T-cell (primary cell): Measurements from ENCODE around the gene METRN. TPM values are rescaled to one million over a fixed set of nuclear protein-coding genes. Genes with fewer than 3 reads are reported as not detected.

Source experiments
- ATAC-seq, 4 experiments: fragments of 200-7000 bp in 3 of 4; fragments of 150-1000 bp in 1 of 4; cut with Tn5 transposase; replicated peaks in 1 of 4; 1 replicate in 3 of 4; 2 replicates in 1 of 4; pipeline ENCODE4 v1.10.0; 2021; ENCODE audit warnings: moderate library complexity in 3 of 4, mild to moderate bottlenecking in 2 of 4, moderate number of reproducible peaks in 1 of 4
- CTCF ChIA-PET, 2 donors: fragments of 300-600 bp; sonication (Branson Sonifier 250); formaldehyde crosslinking; loops; one replicate each; lab custom pipeline; 2022; ENCODE audit warnings: antibody characterized with exemption in 2 of 2; lab: Charles Lee
- POLR2A ChIA-PET, 2 donors: fragments of 300-600 bp; sonication (Branson Sonifier 250); formaldehyde crosslinking; loops; one replicate each; lab custom pipeline; 2022; ENCODE audit warnings: antibody characterized with exemption in 2 of 2; lab: Charles Lee
- DNase-seq, 35 experiments: peaks; one replicate each; pipeline versions ENCODE4 v3.0.0 to v3.0.0-alpha.2; 2013 to 2023
- H3K27ac ChIP-seq: one replicate; pipeline ENCODE4 v1.5.1; 2013; ENCODE audit warnings: low read length
- H3K27me3 ChIP-seq, 2 experiments: replicated peaks in 1 of 2; 1 replicate in 1 of 2; 2 replicates in 1 of 2; pipeline versions ENCODE4 v1.6.1 to v1.7.0; 2013; ENCODE audit warnings: low read length in 1 of 2, mixed read lengths in 1 of 2; ENCODE audit not compliant: control insufficient read depth in 2 of 2, insufficient read depth in 2 of 2; ENCODE audit errors: extremely low read depth in 1 of 2
- H3K36me3 ChIP-seq, 2 donors: 1 replicate in 1 of 2; 2 replicates in 1 of 2; pipeline versions ENCODE4 v1.6.1 to v1.7.0; 2013; ENCODE audit warnings: low read length in 1 of 2; ENCODE audit not compliant: control insufficient read depth in 2 of 2, insufficient read depth in 1 of 2; ENCODE audit errors: extremely low read depth in 1 of 2
- H3K4me1 ChIP-seq, 2 experiments: 1 replicate in 1 of 2; 2 replicates in 1 of 2; pipeline versions ENCODE4 v1.6.1 to v1.7.0; 2013; ENCODE audit warnings: low read length in 2 of 2, mixed read lengths in 1 of 2; ENCODE audit not compliant: insufficient read depth in 2 of 2, control insufficient read depth in 1 of 2; ENCODE audit errors: extremely low read depth in 1 of 2
- H3K4me3 ChIP-seq, 2 donors: 1 replicate in 1 of 2; 2 replicates in 1 of 2; pipeline versions ENCODE4 v1.5.1 to v1.7.0; 2013; ENCODE audit warnings: mild to moderate bottlenecking in 2 of 2, low read length in 1 of 2, moderate library complexity in 1 of 2; ENCODE audit not compliant: control insufficient read depth in 1 of 2; ENCODE audit errors: extremely low read depth in 1 of 2
- H3K9me3 ChIP-seq: 2 replicates; pipeline ENCODE4 v1.7.0; 2013
- H3K27ac Mint-ChIP-seq, 2 donors: one replicate each; pipeline ENCODE4 v1.8.0; 2020 to 2021; ENCODE audit warnings: mild to moderate bottlenecking in 2 of 2, mixed read lengths in 2 of 2
- H3K27me3 Mint-ChIP-seq, 2 donors: one replicate each; pipeline ENCODE4 v1.8.0; 2021 to 2022; ENCODE audit warnings: mixed read lengths in 2 of 2
- H3K36me3 Mint-ChIP-seq: one replicate; pipeline ENCODE4 v1.8.0; 2021; ENCODE audit warnings: mixed read lengths
- H3K4me1 Mint-ChIP-seq, 3 donors: one replicate each; pipeline ENCODE4 v1.8.0; 2020 to 2022; ENCODE audit warnings: mixed read lengths in 3 of 3, mild to moderate bottlenecking in 1 of 3
- H3K4me3 Mint-ChIP-seq, 3 donors: one replicate each; pipeline ENCODE4 v1.8.0; 2020 to 2022; ENCODE audit warnings: mild to moderate bottlenecking in 3 of 3, mixed read lengths in 3 of 3, moderate library complexity in 3 of 3
- H3K9me3 Mint-ChIP-seq, 3 donors: one replicate each; pipeline ENCODE4 v1.8.0; 2020 to 2022; ENCODE audit warnings: mixed read lengths in 3 of 3
- WGBS: methylation state at CpG from one replicate; pipeline ENCODE4 v1.1.5; 2013; ENCODE audit warnings: missing lambda C conversion rate; ENCODE audit not compliant: insufficient coverage; 5-methylcytosine and 5-hydroxymethylcytosine counted together
- total RNA-seq, 35 experiments: library from RNA in 6 of 35; stranded (reverse) in 6 of 35; fragments of 120-200 nt in 1 of 35; gene quantifications; one replicate each; pipeline versions ENCODE4 v1.2.1 to v1.2.4 and lab custom pipeline; 2013 to 2026

METRN gene
- total RNA-seq, 5 donors from 2014 or later (not counting 1 experiment from before 2014, with no cell fraction given) = 4.2 to 18.2 (median 12.0) TPM

DNA sequence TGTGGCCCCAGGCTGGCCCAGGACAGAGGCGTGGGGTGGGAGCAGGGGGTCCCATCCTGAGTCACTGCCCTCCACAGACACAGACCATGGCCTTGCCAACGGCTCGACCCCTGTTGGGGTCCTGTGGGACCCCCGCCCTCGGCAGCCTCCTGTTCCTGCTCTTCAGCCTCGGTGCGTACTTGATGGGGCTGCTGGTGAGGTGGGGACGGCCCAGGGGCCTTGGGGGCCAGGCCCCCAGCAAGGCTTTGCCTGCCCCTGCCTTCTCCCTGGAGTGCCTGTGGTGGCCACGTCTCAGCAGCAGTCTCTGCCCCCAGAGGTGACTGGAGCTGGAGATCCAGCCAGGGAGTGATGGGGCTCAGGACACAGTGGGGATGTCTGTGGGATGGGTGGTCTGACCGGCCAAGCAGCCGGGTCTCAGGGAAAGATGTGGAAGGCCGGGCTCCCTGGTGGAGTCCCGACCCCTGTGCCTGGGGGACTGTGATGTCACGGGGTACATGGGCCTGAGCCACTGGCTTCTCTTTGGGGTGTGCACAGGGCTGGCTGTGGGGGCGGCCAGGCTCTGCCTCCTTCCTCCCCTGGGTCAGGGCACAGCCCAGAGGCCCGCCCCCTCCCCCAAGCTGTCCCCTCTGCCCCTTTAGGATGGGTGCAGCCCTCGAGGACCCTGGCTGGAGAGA is 47.8 kb downstream of the METRN start:
- ChIA-PET POLR2A (no interaction called here), CTCF (no interaction called here)
- DNase-seq (no peak), ATAC-seq (no peak)
- Mint-ChIP-seq H3K4me1 (peaks cover 0 to 3% (median 0%) of the 10 kb centered on the region in 3 donors), H3K36me3 (no peaks in the 10 kb centered on the region), H3K4me3 (no peak overlapping the region), H3K27ac (no peak overlapping the region), H3K9me3 (no peaks in the 10 kb centered on the region), H3K27me3 (peaks cover 2% of the 10 kb centered on the region in 2 donors)
- Histone ChIP-seq H3K9me3 (no peaks in the 10 kb centered on the region), H3K36me3 (no peaks in the 10 kb centered on the region), H3K4me3 (no peak overlapping the region), H3K27ac (no peak overlapping the region), H3K4me1 (no peaks in the 10 kb centered on the region), H3K27me3 (peaks cover 0 to 35% of the 10 kb centered on the region in 2 experiments)
- WGBS = 85% methylated on average over 14 of the region's 17 CpGs

DNA sequence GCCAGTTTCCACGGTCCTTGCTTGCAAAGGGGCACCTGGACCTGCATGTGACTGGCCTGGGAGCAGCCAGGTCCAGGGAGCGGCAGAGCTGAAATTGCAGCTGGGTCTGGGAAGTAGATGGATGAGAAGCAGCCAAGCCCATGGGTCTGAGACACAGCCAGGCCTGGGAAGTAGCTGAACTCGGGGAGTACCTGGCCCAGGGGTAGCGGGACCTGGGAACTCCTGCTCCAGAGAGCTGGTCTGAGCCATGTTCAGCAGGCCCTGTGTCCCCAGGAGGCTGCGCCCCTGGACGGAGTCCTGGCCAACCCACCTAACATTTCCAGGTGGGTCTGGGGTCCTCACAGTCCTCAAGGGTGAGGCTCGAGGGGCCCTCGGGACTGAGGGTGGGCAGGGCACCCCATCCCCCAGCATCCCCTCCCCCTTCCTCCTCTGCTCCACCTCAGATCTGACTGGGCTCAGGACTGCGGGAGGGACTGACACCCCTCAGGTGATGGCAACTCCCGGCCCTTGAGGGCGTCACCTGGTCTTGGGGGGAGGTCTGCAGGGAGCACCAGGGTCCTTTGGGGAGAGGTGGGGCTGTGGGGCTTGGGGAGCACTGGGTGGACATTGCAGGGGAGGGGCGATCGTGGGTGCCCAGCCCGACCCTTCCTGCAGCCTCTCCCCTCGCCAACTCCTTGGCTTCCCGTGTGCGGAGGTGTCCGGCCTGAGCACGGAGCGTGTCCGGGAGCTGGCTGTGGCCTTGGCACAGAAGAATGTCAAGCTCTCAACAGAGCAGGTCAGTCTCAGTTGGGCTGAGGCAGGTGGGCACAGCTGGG is 48.7 kb downstream of the METRN start:
- ChIA-PET POLR2A (no interaction called here), CTCF (no interaction called here)
- Histone ChIP-seq H3K27ac (no peak overlapping the region), H3K4me1 (no peaks in the 10 kb centered on the region), H3K36me3 (no peaks in the 10 kb centered on the region), H3K27me3 (peaks cover 0 to 41% of the 10 kb centered on the region in 2 experiments), H3K4me3 (no peak overlapping the region), H3K9me3 (no peaks in the 10 kb centered on the region)
- no peaks in the 10 kb centered on the region for H3K9me3 Mint-ChIP-seq
- H3K4me1 Mint-ChIP-seq = no peaks in the 10 kb centered on the region
- WGBS = 89% methylated on average over 17 of the region's 21 CpGs
- H3K27ac Mint-ChIP-seq = no peak overlapping the region
- H3K36me3 Mint-ChIP-seq = no peaks in the 10 kb centered on the region
- ATAC-seq = no peak
- DNase-seq = no peak
- no peak overlapping the region for H3K4me3 Mint-ChIP-seq
- peaks cover 0 to 2% of the 10 kb centered on the region in 2 donors for H3K27me3 Mint-ChIP-seq

- Mint-ChIP-seq H3K27me3 (peaks cover 0 to 2% of the 10 kb centered on the region in 2 donors), H3K4me1 (no peaks in the 10 kb centered on the region), H3K27ac (no peak overlapping the region), H3K4me3 (no peak overlapping the region), H3K36me3 (no peaks in the 10 kb centered on the region), H3K9me3 (no peaks in the 10 kb centered on the region)
- ATAC-seq (no peak), DNase-seq (no peak)
- Histone ChIP-seq H3K4me3 (no peak overlapping the region), H3K9me3 (no peaks in the 10 kb centered on the region), H3K27ac (no peak overlapping the region), H3K4me1 (no peaks in the 10 kb centered on the region), H3K36me3 (no peaks in the 10 kb centered on the region), H3K27me3 (peaks cover 0 to 44% of the 10 kb centered on the region in 2 experiments)
- CTCF ChIA-PET = no interaction called here
- 82% methylated on average over 17 of the region's 20 CpGs for WGBS
- POLR2A ChIA-PET = no interaction called here
Observed at GRCh38 chr16:764184-764750, 49.3 kb downstream of the METRN start.

GRCh38 chr16:764848-765487 is 50.0 kb downstream of the METRN start:
- ATAC-seq (no peak), DNase-seq (no peak)
- Mint-ChIP-seq H3K27me3 (peaks cover 0 to 2% of the 10 kb centered on the region in 2 donors), H3K36me3 (no peaks in the 10 kb centered on the region), H3K9me3 (no peaks in the 10 kb centered on the region), H3K4me3 (no peak overlapping the region), H3K27ac (no peak overlapping the region), H3K4me1 (no peaks in the 10 kb centered on the region)
- no peak overlapping the region for H3K4me3 ChIP-seq
- ChIA-PET CTCF (no interaction called here), POLR2A (no interaction called here)
- H3K9me3 ChIP-seq = no peaks in the 10 kb centered on the region
- no peaks in the 10 kb centered on the region for H3K36me3 ChIP-seq
- peaks cover 0 to 47% of the 10 kb centered on the region in 2 experiments for H3K27me3 ChIP-seq
- H3K4me1 ChIP-seq = no peaks in the 10 kb centered on the region
- H3K27ac ChIP-seq = no peak overlapping the region
- 94% methylated on average over 32 of the region's 38 CpGs for WGBS

DNA sequence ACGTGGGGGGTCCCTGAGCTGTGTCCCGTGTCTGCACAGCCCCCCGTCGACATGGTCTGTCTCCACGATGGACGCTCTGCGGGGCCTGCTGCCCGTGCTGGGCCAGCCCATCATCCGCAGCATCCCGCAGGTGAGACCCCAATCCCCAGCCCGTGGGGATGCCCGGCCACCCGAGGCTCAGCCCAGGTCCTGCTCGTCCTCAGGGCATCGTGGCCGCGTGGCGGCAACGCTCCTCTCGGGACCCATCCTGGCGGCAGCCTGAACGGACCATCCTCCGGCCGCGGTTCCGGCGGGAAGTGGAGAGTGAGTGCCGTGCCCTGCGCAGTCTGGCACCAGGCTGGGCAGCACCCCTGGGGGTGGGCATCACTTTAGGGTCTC is 50.6 kb downstream of the METRN start:
- ChIA-PET CTCF (interaction anchor here in 1 of 2 donors (0.7 kb wide), 1 partner anchor 26 kb away, joined by 3 read pairs; no protein-coding TSS in a partner anchor), POLR2A (no interaction called here)
- Histone ChIP-seq H3K4me3 (no peak overlapping the region), H3K9me3 (no peaks in the 10 kb centered on the region), H3K4me1 (no peaks in the 10 kb centered on the region), H3K27me3 (peaks cover 0 to 49% of the 10 kb centered on the region in 2 experiments), H3K27ac (no peak overlapping the region), H3K36me3 (no peaks in the 10 kb centered on the region)
- peaks cover 0 to 2% of the 10 kb centered on the region in 2 donors for H3K27me3 Mint-ChIP-seq
- H3K27ac Mint-ChIP-seq = no peak overlapping the region
- H3K4me3 Mint-ChIP-seq = no peak overlapping the region
- ATAC-seq = no peak
- DNase-seq = no peak
- no peaks in the 10 kb centered on the region for H3K36me3 Mint-ChIP-seq
- no peaks in the 10 kb centered on the region for H3K9me3 Mint-ChIP-seq
- no peaks in the 10 kb centered on the region for H3K4me1 Mint-ChIP-seq
- 89% methylated on average over 27 of the region's 29 CpGs for WGBS
